HCT116 (cell line): Measurements from ENCODE around the gene GRIK4. TPM values are rescaled to one million over a fixed set of nuclear protein-coding genes. Genes with fewer than 3 reads are reported as not detected.

Experiments used
- ATAC-seq: fragments of 200-7000 bp; cut with Tn5 transposase; 2 replicates; pipeline ENCODE4 v1.9.1; 2020; ENCODE audit warnings: mild to moderate bottlenecking, moderate library complexity
- BruUV-seq: library from RNA; stranded (reverse); fragments of 400-500 nt; replicated peaks from 2 replicates; lab custom pipeline; 2021; lab: Mats Ljungman, UMichigan
- CTCF ChIA-PET: fragments of 300-600 bp; sonication (Branson Sonifier 250); formaldehyde crosslinking; loops from one replicate; lab custom pipeline; 2021; ENCODE audit warnings: antibody characterized with exemption; lab: Charles Lee
- POLR2A ChIA-PET: fragments of 300-600, 350-600 bp; sonication (Branson Sonifier 250); formaldehyde crosslinking; loops from one replicate; lab custom pipeline; 2021; ENCODE audit warnings: antibody characterized with exemption; lab: Charles Lee
- RAD21 ChIA-PET, 2 experiments: fragments of 300-600 bp; sonication (Branson Sonifier 250); formaldehyde crosslinking; loops; one replicate each; lab custom pipeline; 2023; ENCODE audit warnings: low total read pairs in 2 of 2; ENCODE audit not compliant: uncharacterized antibody in 2 of 2, unreplicated experiment in 2 of 2, low non-redundant PET in 1 of 2; lab: Charles Lee
- DNase-seq: peaks from one replicate; pipeline ENCODE4 v3.0.0-alpha.2; 2010; ENCODE audit warnings: low read depth, low spot score
- H2AFZ ChIP-seq: fragments of 200-600 bp; shearing (Covaris generic), sonication (generic); 2 replicates; pipeline ENCODE4 v1.6.1; 2017; ENCODE audit warnings: low read depth, mixed run types, mixed read lengths, antibody characterized with exemption, low read length; ENCODE audit not compliant: poor library complexity, severe bottlenecking
- H3K27ac ChIP-seq: 2 replicates; pipeline ENCODE4 v1.5.1; 2012; ENCODE audit warnings: low read depth, low read length
- H3K27me3 ChIP-seq: fragments of 200-600 bp; sonication (generic); 2 replicates; pipeline ENCODE4 v1.6.1; 2016; ENCODE audit warnings: mixed run types, low read length, mixed read lengths; ENCODE audit not compliant: insufficient read depth
- H3K36me3 ChIP-seq, 2 experiments: fragments of 200-500 bp in 1 of 2; fragments of 200-600 bp in 1 of 2; sonication (Bioruptor generic) in 1 of 2; sonication (generic) in 1 of 2; 2 replicates each; pipeline versions ENCODE4 v1.5.1 to v1.6.1; 2014 to 2016; ENCODE audit warnings: low read length in 2 of 2, inconsistent platforms in 1 of 2, mixed read lengths in 1 of 2, mixed run types in 1 of 2; ENCODE audit not compliant: insufficient read depth in 2 of 2, control insufficient read depth in 1 of 2
- H3K4me1 ChIP-seq, 2 experiments: fragments of 200-600 bp in 1 of 2; sonication (generic) in 1 of 2; 2 replicates each; pipeline versions ENCODE4 v1.5.1 to v1.6.1; 2012 to 2017; ENCODE audit warnings: low read length in 2 of 2, inconsistent platforms in 1 of 2, mild to moderate bottlenecking in 1 of 2, mixed read lengths in 1 of 2, mixed run types in 1 of 2, moderate library complexity in 1 of 2; ENCODE audit not compliant: insufficient read depth in 2 of 2, control insufficient read depth in 1 of 2
- H3K4me2 ChIP-seq: fragments of 200-600 bp; sonication (generic); 2 replicates; pipeline ENCODE4 v1.6.1; 2017; ENCODE audit warnings: mixed run types, low read length, mixed read lengths
- H3K4me3 ChIP-seq, 2 experiments: fragments of 200-600 bp in 1 of 2; sonication (generic) in 1 of 2; replicated peaks in 1 of 2; 2 replicates each; pipeline ENCODE4 v1.5.1; 2011 to 2016; ENCODE audit warnings: low read length in 2 of 2, control low read depth in 1 of 2, low read depth in 1 of 2, mild to moderate bottlenecking in 1 of 2, mixed read lengths in 1 of 2, mixed run types in 1 of 2
- H3K79me2 ChIP-seq: fragments of 200-600 bp; sonication (generic); 2 replicates; pipeline ENCODE4 v1.6.1; 2017; ENCODE audit warnings: mild to moderate bottlenecking, mixed run types, low read length, moderate library complexity, mixed read lengths; ENCODE audit not compliant: insufficient read depth
- H3K9ac ChIP-seq: fragments of 200-600 bp; sonication (generic); 2 replicates; pipeline ENCODE4 v1.6.1; 2016; ENCODE audit warnings: low read length, mixed read lengths
- H3K9me2 ChIP-seq: fragments of 200-600 bp; sonication (generic), shearing (Covaris generic); 2 replicates; pipeline ENCODE4 v1.6.1; 2017; ENCODE audit warnings: mixed run types, mild to moderate bottlenecking, moderate library complexity; ENCODE audit not compliant: insufficient read depth
- H3K9me3 ChIP-seq, 2 experiments: fragments of 200-500 bp in 1 of 2; fragments of 200-600 bp in 1 of 2; sonication (Bioruptor generic) in 1 of 2; sonication (generic) in 1 of 2; 2 replicates each; pipeline ENCODE4 v1.6.1; 2014 to 2017; ENCODE audit warnings: low read length in 2 of 2, mixed read lengths in 2 of 2, inconsistent platforms in 1 of 2, low read depth in 1 of 2, mild to moderate bottlenecking in 1 of 2, mixed run types in 1 of 2, moderate library complexity in 1 of 2; ENCODE audit not compliant: control insufficient read depth in 1 of 2, insufficient read depth in 1 of 2
- H4K20me1 ChIP-seq: fragments of 200-600 bp; sonication (generic), shearing (Covaris generic); 2 replicates; pipeline ENCODE4 v1.6.1; 2017; ENCODE audit warnings: mixed run types, mild to moderate bottlenecking, moderate library complexity; ENCODE audit not compliant: insufficient read depth
- ELF1 ChIP-seq: IDR thresholded peaks from 2 replicates; pipeline ENCODE4 v1.6.1; 2012; ENCODE audit warnings: low read depth, borderline replicate concordance
- EZH2phosphoT487 ChIP-seq: fragments of 200-600 bp; IDR thresholded peaks from 2 replicates; pipeline ENCODE4 v1.6.1; 2018; ENCODE audit warnings: antibody characterized with exemption, borderline replicate concordance
- POLR2AphosphoS5 ChIP-seq: IDR thresholded peaks from 2 replicates; pipeline ENCODE4 v1.6.1; 2011; ENCODE audit warnings: mild to moderate bottlenecking, low read depth, low read length, moderate library complexity
- RAD21 ChIP-seq: IDR thresholded peaks from 2 replicates; pipeline ENCODE4 v1.6.1; 2012; ENCODE audit warnings: low read depth, mild to moderate bottlenecking
- SIN3A ChIP-seq: IDR thresholded peaks from 2 replicates; pipeline ENCODE4 v1.6.1; 2012; ENCODE audit warnings: low read depth
- ZNF274 ChIP-seq: fragments of 200-500 bp; sonication (Bioruptor generic); IDR thresholded peaks from 2 replicates; pipeline ENCODE4 v1.6.1; 2014; ENCODE audit warnings: mild to moderate bottlenecking, low read depth, low read length, inconsistent platforms
- intact Hi-C: fragments of 100-400 bp; cut with micrococcal nuclease; formaldehyde crosslinking; loops from 2 replicates; pipeline ENCODE4 v1.10.0; 2022
- total RNA-seq: library from RNA; stranded (reverse); gene quantifications from one replicate; pipeline ENCODE4 v1.2.1, GENCODE V29; 2021; ENCODE audit not compliant: unreplicated experiment
- TF ChIP-seq, protein P1 (sequence below), 3 experiments: fragments of 200-600 bp in 1 of 3; sonication (generic) in 1 of 3; IDR thresholded peaks in 2 of 3; conservative IDR thresholded peaks in 1 of 3; 2 replicates each; pipeline ENCODE4 v1.5.1; 2012 to 2017; ENCODE audit warnings: low read depth in 2 of 3, low read length in 2 of 3, antibody characterized with exemption in 1 of 3, borderline replicate concordance in 1 of 3, control low read depth in 1 of 3, mild to moderate bottlenecking in 1 of 3, mixed read lengths in 1 of 3, mixed run types in 1 of 3, moderate library complexity in 1 of 3; ENCODE audit not compliant: insufficient read depth in 1 of 3

The GRIK4 gene
- total RNA-seq, 1 experiment from 2014 or later, result 0.52 TPM

DNA sequence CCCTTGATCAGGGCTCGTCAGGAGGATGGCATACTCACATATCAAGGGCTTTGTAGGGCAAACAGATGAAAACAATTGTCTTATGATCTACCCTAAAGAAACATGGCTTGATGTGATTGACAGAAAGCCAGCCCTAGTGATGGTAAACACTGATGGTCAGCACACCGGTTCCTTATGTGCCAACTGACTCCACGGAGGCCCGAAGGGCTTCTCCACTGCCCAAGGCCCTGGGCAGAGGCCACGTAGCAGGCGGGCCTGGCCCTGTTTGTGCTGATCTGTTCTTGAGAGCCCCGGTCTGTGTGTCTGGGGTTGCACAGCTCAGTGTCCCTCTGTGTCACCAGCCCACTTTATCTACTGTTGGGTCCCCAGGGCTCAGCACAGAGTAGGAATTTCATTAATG is 115.2 kb downstream of the GRIK4 start:
- Histone ChIP-seq H3K9me3 (no peaks in the 10 kb centered on the region), H2AFZ (no peak overlapping the region), H3K36me3 (no peaks in the 10 kb centered on the region), H3K9me2 (no peaks in the 10 kb centered on the region), H3K4me1 (peaks cover 4 to 6% of the 10 kb centered on the region in 2 experiments; a peak in 1 of 4 replicates), H3K27ac (no peak overlapping the region), H3K79me2 (no peaks in the 10 kb centered on the region), H3K27me3 (no peaks in the 10 kb centered on the region), H4K20me1 (no peaks in the 10 kb centered on the region), H3K4me3 (no peak overlapping the region), H3K9ac (no peak overlapping the region), H3K4me2 (no peak overlapping the region)
- TF ChIP-seq SIN3A (no peak), RAD21 (no peak), ZNF274 (no peak), EZH2phosphoT487 (no peak), POLR2AphosphoS5 (no peak), ELF1 (no peak)
- TF ChIP-seq, protein P1, sequence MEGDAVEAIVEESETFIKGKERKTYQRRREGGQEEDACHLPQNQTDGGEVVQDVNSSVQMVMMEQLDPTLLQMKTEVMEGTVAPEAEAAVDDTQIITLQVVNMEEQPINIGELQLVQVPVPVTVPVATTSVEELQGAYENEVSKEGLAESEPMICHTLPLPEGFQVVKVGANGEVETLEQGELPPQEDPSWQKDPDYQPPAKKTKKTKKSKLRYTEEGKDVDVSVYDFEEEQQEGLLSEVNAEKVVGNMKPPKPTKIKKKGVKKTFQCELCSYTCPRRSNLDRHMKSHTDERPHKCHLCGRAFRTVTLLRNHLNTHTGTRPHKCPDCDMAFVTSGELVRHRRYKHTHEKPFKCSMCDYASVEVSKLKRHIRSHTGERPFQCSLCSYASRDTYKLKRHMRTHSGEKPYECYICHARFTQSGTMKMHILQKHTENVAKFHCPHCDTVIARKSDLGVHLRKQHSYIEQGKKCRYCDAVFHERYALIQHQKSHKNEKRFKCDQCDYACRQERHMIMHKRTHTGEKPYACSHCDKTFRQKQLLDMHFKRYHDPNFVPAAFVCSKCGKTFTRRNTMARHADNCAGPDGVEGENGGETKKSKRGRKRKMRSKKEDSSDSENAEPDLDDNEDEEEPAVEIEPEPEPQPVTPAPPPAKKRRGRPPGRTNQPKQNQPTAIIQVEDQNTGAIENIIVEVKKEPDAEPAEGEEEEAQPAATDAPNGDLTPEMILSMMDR (IDR thresholded peaks at IDR 0.05 in 2 of 3, conservative IDR thresholded peaks at IDR 0.05 in 1 of 3; ENCODE audit: borderline replicate concordance in 1 of 3, insufficient read depth in 1 of 3, low read depth in 2 of 3, low read length in 2 of 3), result no peak
- RAD21 ChIA-PET, result no interaction called here
- ATAC-seq (no peak), DNase-seq (no peak)
- POLR2A ChIA-PET, result no interaction called here
- CTCF ChIA-PET, result interaction anchor here (0.5 kb wide), 1 partner anchor 84 kb away, joined by 5 read pairs; no protein-coding TSS in a partner anchor
- no TSS peak for BruUV-seq
- intact Hi-C loops, result no loop called here
